ENCODE data around the gene FKBP9. TPM values are rescaled to one million over a fixed set of nuclear protein-coding genes. Genes with fewer than 3 reads are reported as not detected.
"Not testable (repeated sequence)": the region's sequence is repeated elsewhere in the genome, so short reads cannot be mapped to it uniquely, and the experiment has no call there.

Gene FKBP9
- 1 to 10 TPM in 1 of 2 experiments, under 1 TPM in 1; 0.37 to 1.0 TPM for total RNA-seq

- POLR2A ChIA-PET, result no interaction called here
- CTCF ChIA-PET, result interaction anchor here (0.6 kb wide), 1 partner anchor 75 kb away, joined by 3 read pairs; no protein-coding TSS in a partner anchor
- H3K9me3 Mint-ChIP-seq (ENCODE audit: low read depth), result no peaks in the 10 kb centered on the region
- peak within 1 kb of the TSS; percentile 21 for H3K27ac Mint-ChIP-seq
- ATAC-seq (peak; percentile 74), DNase-seq (peak; percentile 52)
- peaks cover 5% of the 10 kb centered on the region for H3K4me1 Mint-ChIP-seq
- intact Hi-C loops (cut with DNase I, micrococcal nuclease), result loop anchor here in 1 of 2 experiments (5.0 kb wide), 1 partner anchor 110 kb away; no protein-coding TSS in a partner anchor
- H3K36me3 Mint-ChIP-seq (ENCODE audit: low read depth), result no peaks in the 10 kb centered on the region
- peaks cover 24% of the 10 kb centered on the region for H3K27me3 Mint-ChIP-seq
- H3K4me3 Mint-ChIP-seq, result peak within 1 kb of the TSS; percentile 74
Observed at GRCh38 chr7:32957326-32958045, at the start of gene FKBP9. FKBP9 (plus strand) TSS chr7:32957440; CDS start chr7:32957574, 134 bp downstream.

GRCh38 chr7:32910195-32910594, 47.0 kb upstream of the FKBP9 start:
- no peak for ATAC-seq
- ChIA-PET CTCF (no interaction called here), POLR2A (no interaction called here)
- intact Hi-C loops (cut with DNase I, micrococcal nuclease), result no loop called here
- no peaks in the 10 kb centered on the region for H3K27me3 Mint-ChIP-seq
- H3K4me1 Mint-ChIP-seq, result peaks cover 11% of the 10 kb centered on the region
- no peak overlapping the region for H3K27ac Mint-ChIP-seq
- H3K36me3 Mint-ChIP-seq (ENCODE audit: low read depth), result no peaks in the 10 kb centered on the region
- no peak for DNase-seq
- no peak overlapping the region for H3K4me3 Mint-ChIP-seq
- H3K9me3 Mint-ChIP-seq (ENCODE audit: low read depth), result no peaks in the 10 kb centered on the region

GRCh38 chr7:32914184-32914583, 43.1 kb upstream of the FKBP9 start:
- POLR2A ChIA-PET, result interaction anchor here (0.6 kb wide), 1 partner anchor 22 kb away, joined by 3 read pairs; no protein-coding TSS in a partner anchor
- peaks cover 6% of the 10 kb centered on the region for H3K36me3 Mint-ChIP-seq (ENCODE audit: low read depth)

GRCh38 chr7:32915041-32915536, 42.2 kb upstream of the FKBP9 start:
- DNase-seq, result peak; percentile 38
- ChIA-PET CTCF (interaction anchor here (0.8 kb wide), 1 partner anchor 11 kb away, joined by 4 read pairs; no protein-coding TSS in a partner anchor), POLR2A (no interaction called here)
- ATAC-seq, result peak; percentile 97
- Mint-ChIP-seq H3K27me3 (no peaks in the 10 kb centered on the region), H3K9me3 (ENCODE audit: low read depth) (no peaks in the 10 kb centered on the region), H3K4me1 (peaks cover 10% of the 10 kb centered on the region), H3K27ac (no peak overlapping the region), H3K36me3 (ENCODE audit: low read depth) (peaks cover 6% of the 10 kb centered on the region), H3K4me3 (no peak overlapping the region)
- intact Hi-C loops (cut with DNase I, micrococcal nuclease), result loop anchor here in 1 of 2 experiments (1.0 kb wide), 1 partner anchor 8 kb away; no protein-coding TSS in a partner anchor

More at GRCh38 chr7:32914184-32914583, 43.1 kb upstream of the FKBP9 start:
- intact Hi-C loops (cut with DNase I, micrococcal nuclease), result no loop called here
- CTCF ChIA-PET, result interaction anchor here (0.8 kb wide), 1 partner anchor 10 kb away, joined by 4 read pairs; no protein-coding TSS in a partner anchor
- DNase-seq, result no peak
- Mint-ChIP-seq H3K4me3 (no peak overlapping the region), H3K4me1 (peaks cover 10% of the 10 kb centered on the region), H3K9me3 (ENCODE audit: low read depth) (no peaks in the 10 kb centered on the region), H3K27me3 (no peaks in the 10 kb centered on the region), H3K27ac (no peak overlapping the region)
- ATAC-seq, result no peak

GRCh38 chr7:32916006-32916405, 41.2 kb upstream of the FKBP9 start:
- no peak overlapping the region for H3K27ac Mint-ChIP-seq
- no peak for DNase-seq
- CTCF ChIA-PET, result no interaction called here

GRCh38 chr7:32916994-32917393, 40.2 kb upstream of the FKBP9 start:
- H3K4me1 Mint-ChIP-seq, result peaks cover 10% of the 10 kb centered on the region
- DNase-seq; H3K9me3 Mint-ChIP-seq (ENCODE audit: low read depth); intact Hi-C loops (cut with DNase I, micrococcal nuclease); H3K27me3 Mint-ChIP-seq; H3K36me3 Mint-ChIP-seq (ENCODE audit: low read depth); H3K4me3 Mint-ChIP-seq; POLR2A ChIA-PET; ATAC-seq; H3K27ac Mint-ChIP-seq: not testable (repeated sequence)
- CTCF ChIA-PET, result interaction anchor here (0.5 kb wide), 1 partner anchor 1929 kb away, joined by 3 read pairs; no protein-coding TSS in a partner anchor

More at GRCh38 chr7:32916006-32916405, 41.2 kb upstream of the FKBP9 start:
- ATAC-seq, result no peak
- intact Hi-C loops (cut with DNase I, micrococcal nuclease), result no loop called here
- H3K4me3 Mint-ChIP-seq, result no peak overlapping the region
- POLR2A ChIA-PET, result no interaction called here
- no peaks in the 10 kb centered on the region for H3K9me3 Mint-ChIP-seq (ENCODE audit: low read depth)
- H3K36me3 Mint-ChIP-seq (ENCODE audit: low read depth), result peaks cover 6% of the 10 kb centered on the region
- peaks cover 10% of the 10 kb centered on the region for H3K4me1 Mint-ChIP-seq
- no peaks in the 10 kb centered on the region for H3K27me3 Mint-ChIP-seq

GRCh38 chr7:32921896-32922295, 35.3 kb upstream of the FKBP9 start:
- Mint-ChIP-seq H3K9me3 (ENCODE audit: low read depth) (no peaks in the 10 kb centered on the region), H3K27me3 (peaks cover 2% of the 10 kb centered on the region), H3K4me3 (no peak overlapping the region), H3K27ac (no peak overlapping the region), H3K36me3 (ENCODE audit: low read depth) (peaks cover 5% of the 10 kb centered on the region), H3K4me1 (no peaks in the 10 kb centered on the region)
- DNase-seq (no peak), ATAC-seq (no peak)
- ChIA-PET POLR2A (no interaction called here), CTCF (interaction anchor here (0.6 kb wide), 1 partner anchor 19 kb away, joined by 3 read pairs; no protein-coding TSS in a partner anchor)
- intact Hi-C loops (cut with DNase I, micrococcal nuclease), result no loop called here

GRCh38 chr7:32928785-32929298, 28.4 kb upstream of the FKBP9 start:
- ChIA-PET POLR2A (no interaction called here), CTCF (interaction anchor here (0.6 to 2.1 kb wide), 4 partner anchors 12 to 129 kb away, joined by 3 to 7 read pairs (median 3); no protein-coding TSS in a partner anchor)
- H3K27me3 Mint-ChIP-seq, result no peaks in the 10 kb centered on the region
- H3K36me3 Mint-ChIP-seq (ENCODE audit: low read depth), result peaks cover 2% of the 10 kb centered on the region
- intact Hi-C loops (cut with DNase I, micrococcal nuclease), result no loop called here
- H3K4me1 Mint-ChIP-seq, result no peaks in the 10 kb centered on the region
- no peak overlapping the region for H3K27ac Mint-ChIP-seq
- DNase-seq (no peak), ATAC-seq (no peak)
- H3K9me3 Mint-ChIP-seq (ENCODE audit: low read depth), result no peaks in the 10 kb centered on the region
- no peak overlapping the region for H3K4me3 Mint-ChIP-seq

- no peak overlapping the region for H3K27ac Mint-ChIP-seq
- H3K9me3 Mint-ChIP-seq (ENCODE audit: low read depth), result no peaks in the 10 kb centered on the region
- H3K4me1 Mint-ChIP-seq, result no peaks in the 10 kb centered on the region
- DNase-seq (no peak), ATAC-seq (no peak)
- POLR2A ChIA-PET, result no interaction called here
- intact Hi-C loops (cut with DNase I, micrococcal nuclease), result no loop called here
- CTCF ChIA-PET, result interaction anchor here (0.8 to 2.1 kb wide), 3 partner anchors 12 to 129 kb away, joined by 3 to 7 read pairs (median 3); no protein-coding TSS in a partner anchor
- peaks cover 2% of the 10 kb centered on the region for H3K36me3 Mint-ChIP-seq (ENCODE audit: low read depth)
- H3K27me3 Mint-ChIP-seq, result no peaks in the 10 kb centered on the region
- no peak overlapping the region for H3K4me3 Mint-ChIP-seq
Observed at GRCh38 chr7:32929430-32930143, 27.7 kb upstream of the FKBP9 start.

GRCh38 chr7:32930378-32930777, 26.9 kb upstream of the FKBP9 start:
- H3K4me3 Mint-ChIP-seq, result no peak overlapping the region
- peaks cover 2% of the 10 kb centered on the region for H3K36me3 Mint-ChIP-seq (ENCODE audit: low read depth)
- DNase-seq (no peak), ATAC-seq (no peak)
- intact Hi-C loops (cut with DNase I, micrococcal nuclease), result no loop called here
- no peaks in the 10 kb centered on the region for H3K4me1 Mint-ChIP-seq
- no peak overlapping the region for H3K27ac Mint-ChIP-seq
- POLR2A ChIA-PET, result no interaction called here
- H3K27me3 Mint-ChIP-seq, result no peaks in the 10 kb centered on the region
- H3K9me3 Mint-ChIP-seq (ENCODE audit: low read depth), result no peaks in the 10 kb centered on the region
- CTCF ChIA-PET, result no interaction called here

GRCh38 chr7:32935558-32935957, 21.7 kb upstream of the FKBP9 start:
- no peaks in the 10 kb centered on the region for H3K9me3 Mint-ChIP-seq (ENCODE audit: low read depth)
- ATAC-seq (no peak), DNase-seq (no peak)
- H3K27ac Mint-ChIP-seq, result no peak overlapping the region
- intact Hi-C loops (cut with DNase I, micrococcal nuclease), result no loop called here
- ChIA-PET CTCF (no interaction called here), POLR2A (no interaction called here)
- H3K4me1 Mint-ChIP-seq, result no peaks in the 10 kb centered on the region
- no peaks in the 10 kb centered on the region for H3K27me3 Mint-ChIP-seq
- no peaks in the 10 kb centered on the region for H3K36me3 Mint-ChIP-seq (ENCODE audit: low read depth)
- H3K4me3 Mint-ChIP-seq, result no peak overlapping the region
